B cell (primary cell): ENCODE data around the gene BNIP5. TPM values are rescaled to one million over a fixed set of nuclear protein-coding genes. Genes with fewer than 3 reads are reported as not detected.

Source experiments
- ATAC-seq: fragments of 200-7000 bp; cut with Tn5 transposase; one replicate; pipeline ENCODE4 v1.10.0; 2021; ENCODE audit warnings: low read depth, mild to moderate bottlenecking, moderate number of reproducible peaks, moderate library complexity
- CTCF ChIA-PET: fragments of 350-600 bp; sonication (Branson Sonifier 250); formaldehyde crosslinking; loops from one replicate; lab custom pipeline; 2021; ENCODE audit warnings: antibody characterized with exemption, inconsistent platforms; lab: Charles Lee
- POLR2A ChIA-PET: fragments of 350-600 bp; sonication (Branson Sonifier 250); formaldehyde crosslinking; loops from one replicate; lab custom pipeline; 2021; ENCODE audit warnings: antibody characterized with exemption; lab: Charles Lee
- DNase-seq: peaks from one replicate; pipeline ENCODE4 v3.0.0; 2013
- H2AFZ ChIP-seq: 2 replicates; pipeline ENCODE4 v1.6.1; 2012; ENCODE audit warnings: mild to moderate bottlenecking, low read depth, low read length; ENCODE audit not compliant: insufficient read depth, poor library complexity, severe bottlenecking
- H3K27ac ChIP-seq, 2 donors: 1 replicate in 1 of 2; 2 replicates in 1 of 2; pipeline ENCODE4 v1.5.1; 2012 to 2013; ENCODE audit warnings: low read length in 2 of 2, mild to moderate bottlenecking in 2 of 2, moderate library complexity in 1 of 2
- H3K27me3 ChIP-seq, 4 experiments: fragments of 200-600 bp in 1 of 4; sonication (generic) in 1 of 4; replicated peaks in 1 of 4; 1 replicate in 2 of 4; 2 replicates in 2 of 4; pipeline versions ENCODE4 v1.6.1 to v1.7.0; 2013 to 2016; ENCODE audit warnings: low read length in 3 of 4, mild to moderate bottlenecking in 2 of 4, mixed read lengths in 1 of 4, moderate library complexity in 1 of 4; ENCODE audit not compliant: insufficient read depth in 4 of 4, control insufficient read depth in 3 of 4; ENCODE audit errors: control extremely low read depth in 1 of 4
- H3K36me3 ChIP-seq, 2 experiments: replicated peaks in 1 of 2; 1 replicate in 1 of 2; 2 replicates in 1 of 2; pipeline versions ENCODE4 v1.6.1 to v1.7.1; 2013; ENCODE audit warnings: low read length in 1 of 2; ENCODE audit not compliant: insufficient read depth in 2 of 2, control insufficient read depth in 1 of 2; ENCODE audit errors: control extremely low read depth in 1 of 2, extremely low read depth in 1 of 2
- H3K4me1 ChIP-seq, 2 donors: fragments of 200-600 bp in 1 of 2; sonication (generic) in 1 of 2; 1 replicate in 1 of 2; 2 replicates in 1 of 2; pipeline versions ENCODE4 v1.5.1 to v1.6.1; 2013 to 2017; ENCODE audit warnings: low read length in 2 of 2; ENCODE audit not compliant: control insufficient read depth in 2 of 2, insufficient read depth in 2 of 2
- H3K4me2 ChIP-seq: replicated peaks from 2 replicates; pipeline ENCODE3; 2012; ENCODE audit warnings: mild to moderate bottlenecking, low read depth, low read length; ENCODE audit not compliant: poor library complexity, severe bottlenecking
- H3K4me3 ChIP-seq, 5 experiments: fragments of 200-600 bp in 1 of 5; sonication (generic) in 1 of 5; 1 replicate in 3 of 5; 2 replicates in 2 of 5; pipeline versions ENCODE4 v1.5.1 to v1.7.0; 2011 to 2016; ENCODE audit warnings: low read length in 4 of 5, mild to moderate bottlenecking in 4 of 5, low read depth in 2 of 5, control low read depth in 1 of 5, moderate library complexity in 1 of 5; ENCODE audit not compliant: insufficient read depth in 1 of 5; ENCODE audit errors: control extremely low read depth in 1 of 5, extremely low read depth in 1 of 5
- H3K79me2 ChIP-seq: fragments of 200-600 bp; sonication (generic); one replicate; pipeline ENCODE4 v1.6.0; 2016; ENCODE audit warnings: low read length; ENCODE audit not compliant: control insufficient read depth, insufficient read depth
- H3K9ac ChIP-seq: fragments of 200-600 bp; sonication (generic); 2 replicates; pipeline ENCODE4 v1.6.1; 2017; ENCODE audit warnings: mild to moderate bottlenecking, low read length, moderate library complexity
- H3K9me3 ChIP-seq, 3 donors: one replicate each; pipeline versions ENCODE4 v1.6.1 to v1.7.1; 2013; ENCODE audit warnings: low read length in 2 of 3; ENCODE audit not compliant: control insufficient read depth in 2 of 3, insufficient read depth in 1 of 3; ENCODE audit errors: control extremely low read depth in 1 of 3
- H4K20me1 ChIP-seq: 2 replicates; pipeline ENCODE4 v1.6.0; 2012; ENCODE audit warnings: mild to moderate bottlenecking, low read length; ENCODE audit not compliant: insufficient read depth, control insufficient read depth, poor library complexity, severe bottlenecking
- H3K27ac Mint-ChIP-seq: one replicate; pipeline ENCODE4 v1.8.0; 2021; ENCODE audit warnings: mixed read lengths
- H3K27me3 Mint-ChIP-seq: one replicate; pipeline ENCODE4 v1.8.0; 2021; ENCODE audit warnings: mixed read lengths
- H3K4me1 Mint-ChIP-seq: one replicate; pipeline ENCODE4 v1.8.0; 2021; ENCODE audit warnings: mixed read lengths
- H3K4me3 Mint-ChIP-seq: one replicate; pipeline ENCODE4 v1.8.0; 2021; ENCODE audit warnings: mixed read lengths
- H3K9me3 Mint-ChIP-seq: one replicate; pipeline ENCODE4 v1.8.0; 2022; ENCODE audit warnings: mixed read lengths; ENCODE audit not compliant: insufficient read depth
- EZH2 ChIP-seq: IDR thresholded peaks from 2 replicates; pipeline ENCODE4 v1.6.1; 2012; ENCODE audit warnings: borderline replicate concordance, low read depth, mild to moderate bottlenecking, moderate library complexity, low read length; ENCODE audit not compliant: insufficient read depth, poor library complexity, severe bottlenecking
- WGBS: methylation state at CpG from one replicate; pipeline ENCODE4 v1.1.5; 2013; ENCODE audit warnings: missing lambda C conversion rate; ENCODE audit not compliant: insufficient coverage; 5-methylcytosine and 5-hydroxymethylcytosine counted together
- intact Hi-C: fragments of 100-400 bp; cut with micrococcal nuclease; formaldehyde crosslinking; loops from one replicate; pipeline ENCODE4 v1.10.0; 2022
- polyA plus RNA-seq: library from polyadenylated mRNA; depleted of rRNA; stranded (reverse); fragments of >200 nt; gene quantifications from 2 replicates; pipeline ENCODE4 v1.2.3, GENCODE V29; 2012
- total RNA-seq, 2 donors: library from RNA; stranded (reverse); fragments of 120-200 nt in 1 of 2; gene quantifications; 1 replicate in 1 of 2; 2 replicates in 1 of 2; pipeline versions ENCODE4 v1.2.3 to v1.2.4, GENCODE V29; 2013 to 2022
- TF ChIP-seq, protein P1 (sequence below): fragments of 200-600 bp; IDR thresholded peaks from one replicate; pipeline ENCODE4 v1.8.0; 2022; ENCODE audit warnings: antibody characterized with exemption, mild to moderate bottlenecking

Gene BNIP5
- total and polyA plus RNA-seq, 2 donors (not counting 1 experiment from before 2014, with no cell fraction given) = 0.06 to 0.10 TPM

DNA sequence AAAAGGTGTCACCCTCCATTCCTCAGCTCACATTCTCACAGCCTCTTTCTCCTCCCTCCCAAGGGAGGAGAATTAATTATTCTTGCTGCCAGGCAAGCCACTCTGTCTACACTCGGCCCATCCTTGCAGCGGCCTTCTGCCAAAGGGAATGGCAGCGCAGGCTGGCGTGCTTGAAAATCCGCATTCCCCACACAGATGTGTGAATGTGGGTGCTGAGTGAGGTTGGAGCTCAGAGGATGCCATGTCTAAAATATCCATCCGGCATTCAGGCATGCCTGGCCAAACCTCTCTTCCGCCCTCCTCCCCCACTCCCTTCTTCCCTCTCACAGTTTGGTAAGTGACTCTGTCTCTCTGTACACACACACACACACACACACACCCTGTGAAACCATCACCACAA lies 39.2 kb downstream of the BNIP5 start:
- no peaks in the 10 kb centered on the region for H3K79me2 ChIP-seq
- H3K9me3 Mint-ChIP-seq = no peaks in the 10 kb centered on the region
- H3K4me3 Mint-ChIP-seq = no peak overlapping the region
- no peak for ATAC-seq
- no peaks in the 10 kb centered on the region for H3K4me1 ChIP-seq
- H3K27ac Mint-ChIP-seq = no peak overlapping the region
- POLR2A ChIA-PET = no interaction called here
- no peaks in the 10 kb centered on the region for H3K36me3 ChIP-seq
- H3K4me1 Mint-ChIP-seq = peaks cover 3% of the 10 kb centered on the region
- no peak for TF ChIP-seq EZH2
- TF ChIP-seq, protein P1, sequence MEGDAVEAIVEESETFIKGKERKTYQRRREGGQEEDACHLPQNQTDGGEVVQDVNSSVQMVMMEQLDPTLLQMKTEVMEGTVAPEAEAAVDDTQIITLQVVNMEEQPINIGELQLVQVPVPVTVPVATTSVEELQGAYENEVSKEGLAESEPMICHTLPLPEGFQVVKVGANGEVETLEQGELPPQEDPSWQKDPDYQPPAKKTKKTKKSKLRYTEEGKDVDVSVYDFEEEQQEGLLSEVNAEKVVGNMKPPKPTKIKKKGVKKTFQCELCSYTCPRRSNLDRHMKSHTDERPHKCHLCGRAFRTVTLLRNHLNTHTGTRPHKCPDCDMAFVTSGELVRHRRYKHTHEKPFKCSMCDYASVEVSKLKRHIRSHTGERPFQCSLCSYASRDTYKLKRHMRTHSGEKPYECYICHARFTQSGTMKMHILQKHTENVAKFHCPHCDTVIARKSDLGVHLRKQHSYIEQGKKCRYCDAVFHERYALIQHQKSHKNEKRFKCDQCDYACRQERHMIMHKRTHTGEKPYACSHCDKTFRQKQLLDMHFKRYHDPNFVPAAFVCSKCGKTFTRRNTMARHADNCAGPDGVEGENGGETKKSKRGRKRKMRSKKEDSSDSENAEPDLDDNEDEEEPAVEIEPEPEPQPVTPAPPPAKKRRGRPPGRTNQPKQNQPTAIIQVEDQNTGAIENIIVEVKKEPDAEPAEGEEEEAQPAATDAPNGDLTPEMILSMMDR = no peak
- no peak for DNase-seq
- no peak overlapping the region for H3K9ac ChIP-seq
- no peak overlapping the region for H3K4me3 ChIP-seq
- H3K9me3 ChIP-seq = no peaks in the 10 kb centered on the region
- peaks cover 35% of the 10 kb centered on the region for H3K27me3 Mint-ChIP-seq
- no peak overlapping the region for H2AFZ ChIP-seq
- intact Hi-C loops = no loop called here
- H4K20me1 ChIP-seq = no peaks in the 10 kb centered on the region
- no peak overlapping the region for H3K4me2 ChIP-seq
- no peak overlapping the region for H3K27ac ChIP-seq
- CTCF ChIA-PET = no interaction called here
- WGBS = 90% methylated on average over 2 of the region's 7 CpGs
- peaks cover 0 to 6% (median 1%) of the 10 kb centered on the region in 4 experiments for H3K27me3 ChIP-seq

GRCh38 chr6:36297051-36297450 lies 39.6 kb downstream of the BNIP5 start:
- H3K36me3 ChIP-seq = no peaks in the 10 kb centered on the region
- intact Hi-C loops = no loop called here
- H3K9ac ChIP-seq = no peak overlapping the region
- Mint-ChIP-seq H3K27ac (no peak overlapping the region), H3K9me3 (no peaks in the 10 kb centered on the region), H3K27me3 (peaks cover 31% of the 10 kb centered on the region), H3K4me3 (no peak overlapping the region), H3K4me1 (no peaks in the 10 kb centered on the region)
- TF ChIP-seq, protein P1 = no peak
- no peak for TF ChIP-seq EZH2
- no peaks in the 10 kb centered on the region for H3K4me1 ChIP-seq
- no peaks in the 10 kb centered on the region for H4K20me1 ChIP-seq
- ChIA-PET POLR2A (no interaction called here), CTCF (interaction anchor here (1.1 to 1.5 kb wide), 2 partner anchors 8 to 33 kb away, joined by 4 to 8 read pairs; no protein-coding TSS in a partner anchor)
- no peak overlapping the region for H3K4me3 ChIP-seq
- 100% methylated on average over 2 of the region's 6 CpGs for WGBS
- no peak overlapping the region for H3K4me2 ChIP-seq
- peaks cover 0 to 3% (median 1%) of the 10 kb centered on the region in 4 experiments for H3K27me3 ChIP-seq
- DNase-seq (no peak), ATAC-seq (no peak)
- H3K79me2 ChIP-seq = no peaks in the 10 kb centered on the region
- H2AFZ ChIP-seq = no peak overlapping the region
- H3K27ac ChIP-seq = no peak overlapping the region
- H3K9me3 ChIP-seq = no peaks in the 10 kb centered on the region
